Activated effector memory CD4-positive, alpha-beta T cell treated with anti-CD3 and anti-CD28 coated beads, Interleukin-2, amount 50 U/mL, for 16 hours (primary cell): ENCODE results near the gene ARL8B.
"Not testable (repeated sequence)": the region's sequence is repeated elsewhere in the genome, so short reads cannot be mapped to it uniquely, and the experiment has no call there.

Source experiments
- DNase-seq: peaks from one replicate; pipeline ENCODE4 v3.0.0-alpha.2; 2020

ARL8B gene

DNA sequence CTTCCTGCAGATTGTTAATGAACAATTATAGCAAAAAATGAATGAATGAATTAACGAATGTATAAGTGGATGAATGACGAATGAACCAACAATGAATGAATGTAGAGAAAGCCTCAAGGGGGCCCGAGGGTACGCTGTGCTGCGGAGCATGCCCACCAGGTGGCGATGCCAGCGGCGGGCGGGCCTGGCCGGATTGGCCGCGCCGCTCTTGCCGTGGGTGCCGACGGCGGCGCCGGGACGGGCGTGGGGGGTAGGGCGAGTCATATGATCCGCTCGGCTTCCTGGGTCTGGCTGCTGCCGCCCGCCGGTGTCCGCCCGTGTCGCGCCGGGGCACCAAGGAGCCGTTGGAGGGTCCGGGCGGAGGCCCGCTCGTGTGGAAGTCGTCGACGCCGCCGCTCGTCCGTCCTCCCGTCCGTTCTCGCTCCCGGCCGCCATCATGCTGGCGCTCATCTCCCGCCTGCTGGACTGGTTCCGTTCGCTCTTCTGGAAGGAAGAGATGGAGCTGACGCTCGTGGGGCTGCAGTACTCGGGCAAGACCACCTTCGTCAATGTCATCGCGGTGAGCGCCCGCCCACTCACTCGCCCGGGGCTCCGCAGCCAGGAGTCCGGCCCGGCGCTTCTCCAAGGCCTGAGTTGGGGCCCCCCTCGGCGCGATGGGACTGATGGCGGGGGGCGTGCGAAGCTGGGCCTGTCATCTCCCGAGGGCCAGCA lies at the start of gene ARL8B:
TSS of gene ARL8B (plus strand) at position 263 of the 711 bp plus-strand sequence. CDS start at position 437, 174 bp downstream.
- peak; percentile 98 for DNase-seq

DNA sequence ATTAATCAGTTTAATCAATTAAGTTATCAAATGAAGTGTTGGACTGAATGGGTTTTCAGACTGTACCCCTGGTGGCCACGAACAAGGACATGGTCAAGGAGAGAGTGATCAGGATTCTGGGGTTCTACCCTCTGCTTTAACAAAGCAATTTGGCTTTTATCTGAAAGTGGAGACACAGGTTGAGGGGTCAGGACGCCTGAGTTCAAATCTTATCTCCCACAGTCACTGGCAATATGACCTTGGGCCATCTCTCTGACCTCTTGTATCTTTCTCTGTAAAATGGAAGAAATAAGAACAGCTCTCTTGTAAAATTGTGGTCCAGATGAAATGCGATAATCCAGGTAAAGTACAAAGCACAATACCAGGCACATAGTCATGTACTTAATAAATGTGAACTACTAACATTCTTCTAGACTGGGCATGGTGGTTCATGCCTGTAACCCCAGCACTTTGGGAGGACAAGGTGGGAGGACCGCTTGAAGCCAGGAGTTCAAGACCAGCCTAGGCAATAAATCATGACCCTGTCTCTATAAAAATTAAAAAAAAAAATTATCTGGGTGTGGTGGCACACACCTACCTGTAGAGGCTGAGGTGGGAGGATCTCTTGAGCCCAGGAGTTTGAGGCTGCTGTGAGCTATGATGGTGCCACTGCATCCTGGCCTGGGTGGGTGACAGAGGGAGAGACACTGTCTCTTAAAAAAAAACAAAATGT lies 48.6 kb upstream of the ARL8B start:
- DNase-seq = no peak

DNA sequence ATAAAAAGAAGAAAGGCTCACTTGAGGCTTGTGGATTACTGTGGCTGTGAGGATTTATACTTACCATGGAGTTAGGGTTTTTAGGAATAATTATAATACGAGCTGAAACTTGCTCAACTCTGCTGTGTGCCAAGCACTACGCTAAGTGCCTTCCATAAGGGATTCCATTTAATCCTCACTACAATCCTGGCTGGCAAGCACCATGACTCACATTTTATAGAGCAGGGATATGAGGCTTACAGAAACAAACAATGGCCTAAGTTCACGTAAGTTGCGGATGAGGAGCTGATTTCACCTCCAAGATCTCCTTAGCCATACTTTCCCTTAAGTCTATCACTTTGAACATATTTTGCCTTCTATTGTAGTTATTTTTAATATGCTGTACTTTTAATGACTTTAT lies 43.9 kb upstream of the ARL8B start:
- DNase-seq = no peak

DNA sequence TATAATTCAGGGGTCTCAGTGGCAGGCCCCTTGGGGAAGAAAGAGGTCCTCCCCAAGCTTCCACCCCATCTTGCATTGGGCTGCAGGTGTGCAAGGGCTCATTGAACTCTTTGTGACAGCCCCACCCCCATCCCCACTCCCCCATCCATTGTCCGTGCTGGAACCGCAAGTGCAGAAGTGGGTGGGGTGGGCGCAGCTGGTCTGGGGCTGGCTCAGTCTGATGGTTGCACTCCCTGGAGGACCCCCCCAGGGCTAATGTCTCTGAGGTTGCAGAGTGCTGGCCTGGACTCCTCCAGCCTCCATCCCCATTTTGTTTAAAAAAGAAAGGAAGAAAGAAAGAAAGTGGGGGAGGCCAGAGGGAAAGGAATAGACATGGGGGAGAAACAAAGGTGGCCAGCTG lies 42.3 kb upstream of the ARL8B start:
- no peak for DNase-seq

DNA sequence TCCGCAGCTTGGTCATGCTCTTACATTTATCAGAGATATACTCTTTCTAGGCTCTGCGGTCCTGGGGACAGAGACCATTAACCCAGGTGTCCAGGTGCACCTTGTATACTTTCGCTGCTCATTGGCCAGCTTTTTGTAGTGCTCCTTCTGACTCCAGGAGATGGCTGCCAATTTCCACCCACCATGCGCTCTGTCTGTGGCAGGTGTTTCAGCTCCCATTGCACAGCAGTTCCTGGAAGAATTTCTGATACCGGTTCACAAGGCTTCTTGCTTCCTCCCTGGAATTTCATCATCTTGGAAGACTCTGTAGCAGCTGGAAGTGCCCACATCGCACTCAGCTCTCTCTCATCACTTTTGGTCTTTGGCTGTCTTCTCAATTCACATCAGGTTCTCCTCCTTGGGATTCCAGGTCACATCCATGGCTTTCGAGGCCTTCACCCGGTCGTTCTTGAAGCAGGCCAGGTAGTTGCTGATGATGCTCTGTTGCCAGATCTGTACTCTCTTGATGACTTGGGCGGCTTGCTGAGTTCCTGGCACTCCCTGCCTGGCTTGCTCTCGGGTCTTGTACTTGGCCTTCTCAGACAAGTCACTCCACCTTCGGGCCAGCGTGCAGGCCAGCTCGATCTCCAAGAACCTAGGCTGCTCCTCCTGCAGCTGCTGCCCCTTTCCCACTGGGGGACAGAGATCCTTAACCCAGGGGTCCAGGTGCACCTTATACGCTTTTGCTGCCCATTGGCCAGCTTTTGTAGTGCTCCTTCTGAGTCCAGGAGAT lies 41.1 kb upstream of the ARL8B start:
- DNase-seq = no peak

DNA sequence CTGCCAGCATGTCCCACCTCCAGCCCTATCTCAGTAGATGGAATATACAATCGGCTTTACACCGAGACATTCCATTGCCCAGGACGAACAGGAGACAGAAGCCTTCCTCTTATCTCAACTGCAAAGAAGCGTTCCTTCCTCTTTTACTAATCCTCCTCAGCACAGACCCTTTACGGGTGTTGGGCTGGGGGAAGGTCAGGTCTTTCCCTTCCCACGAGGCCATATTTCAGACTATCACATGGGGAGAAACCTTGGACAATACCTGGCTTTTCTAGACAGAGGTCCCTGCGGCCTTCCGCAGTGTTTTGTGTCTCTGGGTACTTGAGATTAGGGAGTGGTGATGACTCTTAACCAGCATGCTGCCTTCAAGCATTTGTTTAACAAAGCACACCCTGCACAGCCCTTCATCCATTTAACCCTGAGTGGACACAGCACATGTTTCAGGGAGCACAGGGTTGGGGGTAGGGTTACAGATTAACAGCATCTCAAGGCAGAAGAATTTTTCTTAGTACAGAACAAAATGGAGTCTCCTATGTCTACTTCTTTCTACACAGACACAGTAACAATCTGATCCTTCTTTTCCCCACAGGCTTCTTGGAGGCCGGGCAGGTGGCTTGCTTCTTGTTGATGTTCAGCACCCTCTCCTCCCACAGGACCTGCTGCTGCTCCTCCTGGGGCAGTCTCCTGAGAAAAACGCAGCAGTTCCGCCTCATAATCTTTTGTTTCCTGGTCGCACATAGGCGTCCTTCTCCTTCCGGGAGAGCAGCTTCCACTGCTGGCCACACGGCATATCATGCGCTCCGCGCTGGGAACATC lies 39.9 kb upstream of the ARL8B start:
- DNase-seq = not testable (repeated sequence)

DNA sequence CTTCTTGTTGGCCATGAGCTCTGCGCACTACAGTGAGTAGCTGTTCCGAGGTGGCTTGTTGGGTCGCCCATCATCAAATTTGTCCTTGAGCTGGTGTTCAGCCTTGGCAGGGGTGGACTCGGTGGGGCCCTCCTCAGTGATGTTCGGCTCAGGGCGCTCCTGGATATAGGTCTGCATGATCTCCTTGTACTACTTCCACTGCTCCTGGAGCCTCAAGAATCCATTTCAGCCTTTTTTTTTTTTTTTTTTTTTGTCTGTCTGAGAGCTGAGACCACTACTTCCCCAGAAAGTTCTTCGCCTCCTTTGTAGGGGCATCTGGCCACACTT lies 39.3 kb upstream of the ARL8B start:
- DNase-seq = no peak

DNA sequence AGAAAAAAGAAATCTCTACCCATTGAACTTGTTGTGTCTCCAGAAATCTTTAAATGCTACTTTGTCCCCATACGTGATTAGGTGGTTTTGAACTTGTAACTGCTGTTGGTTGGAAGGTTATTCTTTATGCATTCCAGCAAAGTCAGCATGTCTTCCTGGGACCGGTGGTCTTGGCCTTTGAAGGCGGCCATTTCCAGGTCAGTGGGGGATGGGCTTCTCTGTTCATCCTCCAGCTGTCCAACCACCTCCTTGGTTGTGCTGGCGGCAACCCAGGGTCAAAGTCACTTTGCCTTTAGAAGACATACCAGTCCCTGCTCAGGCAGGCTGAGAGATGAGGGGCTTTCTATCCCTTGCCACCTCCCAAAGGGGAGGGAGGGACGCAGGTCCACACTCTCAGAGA lies 37.9 kb upstream of the ARL8B start:
- no peak for DNase-seq

DNA sequence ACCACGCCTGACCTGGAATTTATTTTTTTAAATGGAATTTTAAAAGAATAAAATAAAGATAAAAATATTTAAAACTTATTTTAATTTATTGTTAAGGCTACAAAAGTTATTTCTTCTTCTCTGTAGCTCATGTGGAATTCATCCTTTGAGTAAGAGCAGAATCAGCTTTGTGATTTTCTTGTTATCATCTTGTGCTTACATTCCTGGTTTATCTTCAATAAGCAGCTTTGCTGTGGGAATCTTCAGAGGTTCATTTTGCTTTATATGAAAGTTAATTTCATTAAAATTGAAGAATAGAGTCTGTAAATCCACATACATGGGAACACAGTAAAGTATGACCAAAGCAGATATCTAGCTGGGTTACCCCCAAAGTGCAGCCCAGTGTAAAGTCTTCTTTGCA lies 35.4 kb upstream of the ARL8B start:
- DNase-seq = no peak

DNA sequence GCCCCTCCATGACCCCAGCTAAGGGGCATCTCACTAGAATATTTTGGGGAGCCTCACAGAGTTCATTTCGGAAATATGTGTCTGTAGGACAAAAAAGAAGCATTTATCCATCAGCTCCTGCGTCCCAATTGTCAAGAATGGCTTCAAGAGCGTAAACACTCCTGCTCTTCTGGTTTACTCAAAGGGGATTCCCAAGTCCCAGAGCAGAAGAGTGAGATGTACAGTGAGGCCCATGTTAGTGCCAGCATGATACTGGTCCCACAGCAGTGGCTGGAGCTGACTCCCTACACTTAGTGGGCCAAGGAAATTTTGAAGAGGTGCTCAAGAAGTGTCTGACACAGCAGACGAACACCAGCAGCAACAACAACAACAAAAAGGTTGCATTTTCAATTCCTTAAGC lies 34.9 kb upstream of the ARL8B start:
- no peak for DNase-seq

DNA sequence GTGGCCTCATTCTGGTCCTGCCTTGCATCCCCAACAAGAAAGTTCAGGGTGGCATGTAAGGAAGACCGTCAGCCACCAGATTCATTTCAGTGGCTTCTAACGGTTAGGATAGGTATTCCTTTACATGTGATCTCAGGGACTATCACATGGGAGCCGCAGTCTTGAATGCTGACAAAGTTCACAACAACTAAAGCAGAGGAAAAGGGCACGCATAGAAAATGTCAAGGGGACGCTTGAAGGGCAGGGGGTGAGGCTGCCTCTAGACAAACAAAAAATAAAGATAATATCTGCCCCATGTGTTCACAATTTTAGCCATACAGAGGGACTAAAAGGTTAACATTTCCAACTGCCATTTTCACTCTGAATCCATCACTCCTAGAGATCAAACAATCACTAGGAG lies 31.9 kb upstream of the ARL8B start:
- DNase-seq = no peak

DNA sequence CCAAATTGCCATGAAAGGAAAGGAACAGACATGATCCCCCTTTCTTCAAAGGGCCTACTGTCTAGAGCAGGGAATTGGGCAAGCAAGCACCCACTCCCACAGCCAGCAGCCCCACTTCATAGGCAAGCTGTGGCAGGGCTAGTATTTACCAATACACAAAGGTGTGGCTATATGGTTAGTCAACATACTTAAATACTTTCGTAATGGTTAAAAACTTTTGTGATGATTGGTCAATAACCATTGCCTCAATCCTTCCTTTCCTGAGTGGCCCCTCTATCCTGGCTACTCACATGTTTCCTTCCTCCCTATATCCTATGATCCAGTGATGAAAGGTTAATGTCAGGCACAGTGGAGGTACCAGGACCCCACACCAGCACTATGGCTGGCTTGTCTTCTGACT lies 30.1 kb upstream of the ARL8B start:
- DNase-seq = no peak

DNA sequence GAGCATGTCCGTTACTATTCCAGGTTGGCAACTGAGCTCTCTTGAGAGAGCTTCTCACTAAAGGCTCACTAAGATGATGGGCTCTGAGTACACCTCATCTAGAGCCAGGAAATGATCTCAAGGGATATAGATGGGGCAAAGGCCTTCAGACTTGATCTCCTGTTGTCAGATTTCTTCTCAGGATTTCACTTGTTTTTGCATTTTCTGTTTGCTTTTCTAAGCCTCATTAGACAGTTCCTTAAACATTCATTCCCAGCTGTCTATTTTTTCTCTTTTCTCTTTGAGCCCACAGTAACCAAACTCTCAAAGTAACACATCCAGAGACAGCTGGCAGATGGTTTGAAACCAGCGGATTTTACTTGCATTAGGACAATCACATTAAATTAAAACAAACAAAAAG lies 28.4 kb upstream of the ARL8B start:
- DNase-seq = no peak

DNA sequence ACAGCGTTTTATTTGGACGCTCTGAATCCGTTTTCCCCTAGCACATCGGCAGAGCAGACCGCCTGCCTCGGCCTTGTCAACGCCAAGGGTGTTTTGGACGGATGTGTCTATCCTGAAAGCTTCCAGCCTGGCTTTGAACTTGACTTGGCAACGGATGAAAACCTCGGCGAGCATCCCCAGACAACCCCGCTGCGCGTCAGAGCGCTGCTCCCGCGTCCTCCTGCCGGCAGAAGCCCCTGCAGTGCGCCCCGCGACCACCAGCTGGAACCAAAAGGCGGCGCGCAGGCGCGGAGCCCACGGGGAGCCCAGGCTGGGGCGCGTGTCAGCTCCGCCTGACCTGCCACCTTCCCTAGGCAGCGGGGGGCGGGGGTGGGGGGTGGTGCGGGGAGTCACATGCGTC lies 26.2 kb upstream of the ARL8B start:
- no peak for DNase-seq

DNA sequence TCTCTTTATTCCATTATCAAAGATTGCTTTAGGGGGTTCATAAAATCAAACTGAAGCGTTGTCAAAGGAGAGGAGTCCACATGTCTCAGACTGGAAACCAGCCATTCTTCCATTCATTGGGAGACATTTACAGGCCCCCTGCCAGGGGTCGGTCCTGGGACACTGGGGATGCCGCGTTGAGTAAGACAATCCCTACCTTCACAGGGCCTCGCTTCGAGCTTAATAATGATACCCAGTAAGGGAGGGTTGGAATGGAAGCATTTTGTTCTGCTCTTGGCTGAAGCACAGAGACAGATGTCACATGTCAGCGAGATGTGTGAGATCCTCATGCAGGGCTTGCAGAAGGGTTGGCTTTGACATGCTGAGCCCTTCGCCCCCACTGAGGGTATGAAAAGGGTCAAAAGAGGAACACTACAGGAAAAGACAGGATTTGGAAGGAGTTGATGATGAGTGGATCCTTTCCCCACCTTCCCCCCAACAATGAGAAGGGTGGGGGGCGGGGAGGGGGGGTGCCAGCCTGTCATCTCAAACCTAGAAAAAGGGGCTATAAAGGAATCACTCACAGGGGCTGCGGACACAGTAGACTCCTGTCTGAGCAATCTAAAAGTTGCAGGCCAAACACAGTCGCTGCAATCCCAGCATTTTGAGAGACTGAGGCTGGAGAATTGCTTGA lies 25.6 kb upstream of the ARL8B start:
- DNase-seq = no peak

DNA sequence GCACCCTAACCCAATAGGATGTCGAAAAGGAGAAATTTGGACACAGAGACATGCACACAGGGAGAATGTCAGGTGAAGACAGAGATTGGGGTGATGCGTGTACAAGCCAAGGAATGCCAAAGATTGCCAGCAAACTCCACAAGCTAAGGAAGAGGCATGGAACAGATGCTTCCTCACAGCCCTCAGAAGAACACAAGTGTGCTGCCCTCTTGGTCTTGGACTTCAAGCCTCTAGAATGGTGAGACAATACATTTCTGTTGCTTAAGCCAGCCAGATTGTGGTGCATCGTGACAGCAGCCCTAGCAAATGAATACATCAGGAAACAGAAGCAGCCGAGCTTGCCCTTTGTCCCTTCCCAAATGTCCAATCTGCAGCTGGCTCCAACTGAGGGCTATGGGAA lies 23.7 kb upstream of the ARL8B start:
- DNase-seq = no peak

DNA sequence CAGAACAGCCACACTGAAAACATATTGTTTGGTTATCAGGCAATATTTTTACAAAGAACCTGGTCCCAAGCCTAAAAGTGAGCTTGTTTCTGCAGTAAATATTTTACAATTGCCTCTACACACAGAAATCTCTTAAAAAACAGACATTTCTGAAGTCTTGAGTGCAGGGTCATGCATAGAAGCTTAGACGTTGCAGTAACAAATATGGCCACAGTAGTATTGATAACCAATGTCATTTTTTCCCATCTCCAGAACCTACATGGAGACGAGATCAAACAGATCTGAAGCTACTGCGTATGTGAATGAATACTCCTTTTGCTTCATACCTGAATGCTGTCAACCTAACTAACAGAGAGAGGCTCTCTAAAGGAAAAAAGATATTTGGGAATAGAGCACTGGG lies 19.6 kb upstream of the ARL8B start:
- no peak for DNase-seq

DNA sequence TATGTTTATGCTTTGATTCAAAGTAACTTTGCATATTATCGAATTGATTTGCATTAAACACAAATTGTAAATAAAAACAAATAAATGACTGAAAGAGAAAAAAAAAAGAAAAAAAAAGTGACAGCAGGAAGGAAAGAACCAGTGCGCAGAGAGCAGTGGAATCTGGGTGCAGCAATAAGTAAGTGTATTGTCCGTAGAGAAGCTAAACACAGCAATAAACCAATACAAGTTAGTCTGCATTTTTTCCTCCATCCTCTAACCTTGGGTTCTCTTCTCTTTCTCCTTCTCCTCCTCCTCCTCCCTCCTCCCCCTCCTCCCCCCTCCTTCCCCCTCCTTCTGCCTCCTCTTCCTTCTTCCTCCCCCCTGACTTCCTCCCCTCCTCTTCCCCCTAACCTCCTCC lies 18.3 kb upstream of the ARL8B start:
- DNase-seq = no peak

DNA sequence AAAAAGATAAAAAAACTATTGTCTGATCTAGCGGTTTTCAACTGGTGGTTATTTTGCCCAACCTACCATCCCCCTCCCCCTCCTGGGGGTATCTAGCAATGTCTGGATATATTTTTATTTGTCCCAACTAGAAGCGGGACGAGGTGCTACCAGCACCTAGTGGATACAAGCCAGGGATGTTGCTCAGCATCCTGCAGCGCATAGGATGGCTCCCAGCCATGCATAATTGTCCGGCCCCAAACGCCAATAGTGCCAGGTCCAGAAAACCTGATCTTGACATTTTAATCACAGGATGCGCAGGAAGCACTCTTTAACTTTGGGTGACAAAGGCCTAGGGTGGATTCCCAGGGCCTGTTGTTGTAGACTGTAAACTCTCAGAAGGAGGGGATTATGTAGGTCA lies 17.0 kb upstream of the ARL8B start:
- DNase-seq = no peak

DNA sequence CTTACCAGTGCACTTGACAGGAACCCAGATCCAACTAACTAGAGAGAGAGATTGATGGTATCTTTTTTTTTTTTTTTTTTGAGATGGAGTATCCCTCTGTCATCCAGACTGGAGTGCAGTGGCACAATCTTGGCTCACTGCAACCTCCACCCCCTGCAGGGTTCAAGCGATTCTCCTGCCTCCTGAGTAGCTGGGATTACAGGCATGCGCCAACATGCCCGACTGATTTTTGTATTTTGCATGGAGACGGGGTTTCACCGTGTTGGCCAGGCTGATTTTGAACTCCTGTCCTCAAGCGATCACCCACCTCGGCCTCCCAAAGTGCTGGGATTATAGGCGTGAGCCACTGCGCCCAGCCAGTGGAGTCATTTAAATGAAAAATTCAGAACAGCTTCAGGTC lies 15.7 kb upstream of the ARL8B start:
- DNase-seq = not testable (repeated sequence)

DNA sequence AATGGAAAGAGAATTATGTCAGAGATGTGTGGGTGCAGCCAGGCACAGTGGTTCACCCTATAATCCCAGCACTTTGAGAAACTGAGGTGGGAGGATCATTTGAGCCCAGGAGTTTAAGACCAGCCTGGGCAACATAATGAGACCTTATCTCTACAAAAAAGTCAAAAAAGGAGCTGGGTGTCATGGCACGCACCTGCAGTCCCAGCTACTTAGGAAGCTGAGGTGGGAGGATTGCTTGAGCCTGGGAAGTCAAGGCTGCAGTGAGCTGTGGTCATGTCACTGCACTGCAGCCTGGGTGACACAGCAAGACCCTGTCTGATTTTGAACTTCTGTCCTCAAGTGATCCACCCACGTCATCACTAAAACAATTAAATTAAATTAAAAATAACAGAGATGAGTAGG lies 15.2 kb upstream of the ARL8B start:
- DNase-seq = not testable (repeated sequence)

DNA sequence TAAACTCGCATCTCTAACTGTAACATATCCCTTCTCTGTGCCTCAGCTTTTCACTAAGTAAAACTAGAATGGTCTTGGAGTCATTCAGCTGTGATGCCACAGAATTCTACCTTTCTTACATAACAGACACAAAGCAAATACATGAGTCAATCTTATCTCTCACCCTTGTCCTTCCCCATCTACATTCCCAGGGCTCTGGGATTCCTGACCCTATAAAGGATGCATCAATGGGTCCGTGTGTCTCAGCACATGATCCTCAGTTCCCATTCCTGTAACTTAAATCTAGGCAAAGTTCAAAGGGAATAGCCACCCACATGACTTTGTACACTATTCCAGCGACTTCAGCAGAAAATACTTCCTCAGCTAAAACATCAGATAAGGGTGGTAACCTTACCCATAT lies 11.8 kb upstream of the ARL8B start:
- DNase-seq = no peak

DNA sequence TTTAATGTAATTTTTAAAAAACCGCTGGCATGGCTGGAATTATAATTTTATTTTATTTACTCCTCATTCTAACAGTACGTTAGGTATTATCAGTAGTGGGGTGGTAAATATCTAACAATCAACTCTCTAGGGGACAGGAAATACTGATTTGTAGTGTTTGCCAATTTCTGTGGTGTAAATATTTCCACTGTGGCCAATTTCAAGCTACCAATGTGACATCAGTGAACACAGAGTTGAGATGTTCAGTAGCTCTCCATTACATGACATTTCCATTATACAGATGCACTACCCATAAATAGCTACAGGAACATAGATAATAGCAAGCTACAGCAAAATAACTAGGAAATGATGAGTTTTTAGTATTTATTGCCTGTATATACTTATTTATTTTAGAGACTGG lies 10.0 kb upstream of the ARL8B start:
- no peak for DNase-seq
